Smooth muscle cell (in vitro differentiated cells): ENCODE results near the gene NAA20. TPM values are rescaled to one million over a fixed set of nuclear protein-coding genes. Genes with fewer than 3 reads are reported as not detected.

Experiments used
- DNase-seq: peaks from one replicate; lab custom pipeline; 2025; ENCODE audit not compliant: unreplicated experiment; lab: John Stamatoyannopoulos, UW
- H2AFZ ChIP-seq: fragments of 200-600 bp; sonication (generic); 2 replicates; pipeline ENCODE4 v1.6.0; 2016; ENCODE audit warnings: antibody characterized with exemption, low read depth, mild to moderate bottlenecking
- H3F3A ChIP-seq: fragments of 200-600 bp; sonication (generic); 2 replicates; pipeline ENCODE4 v1.6.0; 2017; ENCODE audit warnings: antibody characterized with exemption, low read depth
- H3K27ac ChIP-seq: fragments of 200-600 bp; sonication (generic); 2 replicates; pipeline ENCODE4 v1.5.1; 2016; ENCODE audit warnings: low read depth, mild to moderate bottlenecking
- H3K27me3 ChIP-seq: fragments of 200-600 bp; sonication (generic); 2 replicates; pipeline ENCODE4 v1.6.1; 2016; ENCODE audit warnings: low read depth, mild to moderate bottlenecking
- H3K36me3 ChIP-seq: fragments of 200-600 bp; sonication (generic); 2 replicates; pipeline ENCODE4 v1.5.1; 2016; ENCODE audit warnings: low read depth
- H3K4me1 ChIP-seq: fragments of 200-600 bp; sonication (generic); 2 replicates; pipeline ENCODE4 v1.5.1; 2016; ENCODE audit warnings: low read depth
- H3K4me2 ChIP-seq: fragments of 200-600 bp; sonication (generic); 2 replicates; pipeline ENCODE4 v1.6.0; 2016; ENCODE audit warnings: mild to moderate bottlenecking
- H3K4me3 ChIP-seq: fragments of 200-600 bp; sonication (generic); 2 replicates; pipeline ENCODE4 v1.5.1; 2016; ENCODE audit warnings: mild to moderate bottlenecking
- H3K79me2 ChIP-seq: fragments of 200-600 bp; sonication (generic); 2 replicates; pipeline ENCODE4 v1.6.0; 2016; ENCODE audit warnings: low read depth, mild to moderate bottlenecking
- H3K9ac ChIP-seq: fragments of 200-600 bp; sonication (generic); 2 replicates; pipeline ENCODE4 v1.6.0; 2016; ENCODE audit warnings: low read depth
- H3K9me3 ChIP-seq: fragments of 200-600 bp; sonication (generic); replicated peaks from 2 replicates; pipeline ENCODE4 v1.5.1; 2016; ENCODE audit warnings: low read depth
- H4K20me1 ChIP-seq: fragments of 200-600 bp; sonication (generic); 2 replicates; pipeline ENCODE4 v1.6.0; 2016; ENCODE audit warnings: low read depth
- CTCF ChIP-seq: fragments of 200-600 bp; sonication (generic); IDR thresholded peaks from 2 replicates; pipeline ENCODE4 v1.5.1; 2017; ENCODE audit warnings: borderline replicate concordance, mild to moderate bottlenecking, antibody characterized with exemption; ENCODE audit not compliant: insufficient read depth, poor library complexity, severe bottlenecking
- WGBS: methylation state at CpG from one replicate; pipeline ENCODE4 v1.1.7; 2016; ENCODE audit warnings: low lambda C conversion rate; 5-methylcytosine and 5-hydroxymethylcytosine counted together
- polyA plus RNA-seq: library from polyadenylated mRNA; unstranded; fragments of >200 nt; fragmentation: Nextera tagmentation; extraction: Ambion mirVana; gene quantifications from 2 replicates; pipeline ENCODE4 v1.2.1, GENCODE V29; 2016
- total RNA-seq: library from RNA; depleted of rRNA; stranded (reverse); fragments of >200 nt; gene quantifications from 2 replicates; pipeline ENCODE4 v1.2.3, GENCODE V29; 2014

NAA20 gene
- total and polyA plus RNA-seq, 2 experiments from 2014 or later = 49.4 to 96.9 TPM

GRCh38 chr20:19974630-19975435 is 42.3 kb upstream of the NAA20 start:
- H3K4me2 ChIP-seq = peak overlapping the region; percentile 89
- no peak overlapping the region for H2AFZ ChIP-seq
- peak; percentile 80 for DNase-seq
- H3K4me1 ChIP-seq = peaks cover 27% of the 10 kb centered on the region
- no peak for TF ChIP-seq CTCF
- 21% methylated on average over 39 of the region's 44 CpGs for WGBS
- peak overlapping the region; percentile 56 for H3K4me3 ChIP-seq
- no peaks in the 10 kb centered on the region for H3K36me3 ChIP-seq
- peaks cover 14% of the 10 kb centered on the region for H4K20me1 ChIP-seq
- H3K79me2 ChIP-seq = peaks cover 37% of the 10 kb centered on the region
- peak overlapping the region; percentile 87 for H3K9ac ChIP-seq
- peaks cover 51% of the 10 kb centered on the region for H3F3A ChIP-seq
- H3K27ac ChIP-seq = peak overlapping the region; percentile 97
- H3K27me3 ChIP-seq = no peaks in the 10 kb centered on the region
- no peaks in the 10 kb centered on the region for H3K9me3 ChIP-seq

- peaks cover 43% of the 10 kb centered on the region for H3K79me2 ChIP-seq
- peaks cover 24% of the 10 kb centered on the region for H3K4me1 ChIP-seq
Observed at GRCh38 chr20:19975436-19975799, 41.7 kb upstream of the NAA20 start.

GRCh38 chr20:19975901-19976300 is 41.3 kb upstream of the NAA20 start:
- Histone ChIP-seq H3K27me3 (no peaks in the 10 kb centered on the region), H3K9ac (peak overlapping the region; percentile 87), H3K79me2 (peaks cover 48% of the 10 kb centered on the region), H3K4me2 (peak overlapping the region; percentile 89), H2AFZ (no peak overlapping the region), H3K27ac (peak overlapping the region; percentile 97), H3K9me3 (no peaks in the 10 kb centered on the region), H4K20me1 (peaks cover 25% of the 10 kb centered on the region), H3K4me3 (peak overlapping the region; percentile 56), H3K36me3 (no peaks in the 10 kb centered on the region), H3F3A (peaks cover 57% of the 10 kb centered on the region), H3K4me1 (peaks cover 27% of the 10 kb centered on the region)
- no peak for DNase-seq
- WGBS = 63% methylated on average over 9 of the region's 9 CpGs
- TF ChIP-seq CTCF = no peak

More at GRCh38 chr20:19975436-19975799, 41.7 kb upstream of the NAA20 start:
- Histone ChIP-seq H3K4me2 (peak overlapping the region; percentile 89), H3F3A (peaks cover 52% of the 10 kb centered on the region), H2AFZ (no peak overlapping the region), H3K36me3 (no peaks in the 10 kb centered on the region), H3K9ac (peak overlapping the region; percentile 87), H3K27me3 (no peaks in the 10 kb centered on the region), H4K20me1 (peaks cover 20% of the 10 kb centered on the region), H3K4me3 (peak overlapping the region; percentile 56), H3K9me3 (no peaks in the 10 kb centered on the region), H3K27ac (peak overlapping the region; percentile 97)
- no peak for TF ChIP-seq CTCF
- 86% methylated on average over 18 of the region's 18 CpGs for WGBS
- DNase-seq = no peak
